Tibial artery (tissue), 4 donors: ENCODE results near the gene PTH1R.
A peak's percentile ranks its signal among the peaks of the same experiment; 100 is the strongest.

Experiments
- DNase-seq, 2 donors: peaks; one replicate each; pipeline ENCODE4 v3.0.0-alpha.2; 2019
- H3K27ac ChIP-seq, 2 donors: fragments of 200-600 bp; sonication (generic) in 1 of 2; 1 replicate in 1 of 2; 2 replicates in 1 of 2; pipeline ENCODE4 v1.5.1; 2018 to 2019; ENCODE audit warnings: mild to moderate bottlenecking in 1 of 2
- H3K27me3 ChIP-seq, 2 donors: fragments of 200-600 bp; sonication (generic) in 1 of 2; one replicate each; pipeline versions ENCODE4 v1.5.1 to v1.6.0; 2016 to 2019
- H3K36me3 ChIP-seq, 3 donors: fragments of 200-600 bp; sonication (generic) in 2 of 3; one replicate each; pipeline ENCODE4 v1.5.1; 2016 to 2019; ENCODE audit warnings: mild to moderate bottlenecking in 2 of 3
- H3K4me1 ChIP-seq, 4 donors: fragments of 200-600 bp; sonication (generic) in 2 of 4; 1 replicate in 3 of 4; 2 replicates in 1 of 4; pipeline ENCODE4 v1.5.1; 2016 to 2019
- H3K4me3 ChIP-seq, 2 donors: fragments of 200-600 bp; sonication (generic) in 1 of 2; 1 replicate in 1 of 2; 2 replicates in 1 of 2; pipeline ENCODE4 v1.5.1; 2018 to 2019; ENCODE audit warnings: mild to moderate bottlenecking in 2 of 2
- H3K9me3 ChIP-seq, 3 donors: fragments of 200-600 bp; sonication (generic) in 1 of 3; one replicate each; pipeline ENCODE4 v1.5.1; 2016 to 2019
- CTCF ChIP-seq, 2 experiments: fragments of 200-600 bp in 1 of 2; fragments of 450-650 bp in 1 of 2; IDR thresholded peaks; one replicate each; pipeline ENCODE4 v1.5.1; 2017 to 2019; ENCODE audit warnings: antibody characterized with exemption in 2 of 2, mild to moderate bottlenecking in 1 of 2, moderate library complexity in 1 of 2
- intact Hi-C: fragments of 100-400 bp; cut with DNase I; formaldehyde crosslinking; loops from one replicate; pipeline ENCODE4 v1.15.0; 2023; ENCODE audit warnings: low total_unique reads

The PTH1R gene

GRCh38 chr3:46900356-46900755 is 22.8 kb downstream of the PTH1R start:
- H3K4me1 ChIP-seq = peaks cover 0 to 31% (median 27%) of the 10 kb centered on the region in 4 donors
- no peak overlapping the region for H3K4me3 ChIP-seq
- TF ChIP-seq CTCF (IDR thresholded peaks at IDR 0.05) = no peak
- no peaks in the 10 kb centered on the region for H3K9me3 ChIP-seq
- intact Hi-C loops = no loop called here
- peaks cover 0 to 4% (median 0%) of the 10 kb centered on the region in 3 donors for H3K36me3 ChIP-seq
- no peaks in the 10 kb centered on the region for H3K27me3 ChIP-seq
- peak overlapping the region; percentile 14 to 39 for H3K27ac ChIP-seq
- no peak for DNase-seq

GRCh38 chr3:46901061-46901460 is 23.5 kb downstream of the PTH1R start:
- Histone ChIP-seq H3K27me3 (no peaks in the 10 kb centered on the region), H3K4me1 (peaks cover 0 to 31% (median 27%) of the 10 kb centered on the region in 4 donors), H3K36me3 (peaks cover 0 to 4% (median 0%) of the 10 kb centered on the region in 3 donors), H3K4me3 (no peak overlapping the region), H3K9me3 (no peaks in the 10 kb centered on the region), H3K27ac (no peak overlapping the region)
- no peak for DNase-seq
- intact Hi-C loops = no loop called here
- TF ChIP-seq CTCF (IDR thresholded peaks at IDR 0.05) = no peak

- peak in 1 of 2 donors; percentile 63 for DNase-seq
- H3K36me3 ChIP-seq = peaks cover 0 to 4% (median 0%) of the 10 kb centered on the region in 3 donors
- H3K9me3 ChIP-seq = no peaks in the 10 kb centered on the region
- no peak overlapping the region for H3K4me3 ChIP-seq
- no peak for TF ChIP-seq CTCF (IDR thresholded peaks at IDR 0.05)
- H3K4me1 ChIP-seq = peaks cover 0 to 34% (median 27%) of the 10 kb centered on the region in 4 donors
- intact Hi-C loops = no loop called here
- H3K27me3 ChIP-seq = no peaks in the 10 kb centered on the region
- no peak overlapping the region for H3K27ac ChIP-seq
Measured at GRCh38 chr3:46901591-46902187, 24.2 kb downstream of the PTH1R start.

GRCh38 chr3:46902188-46902631 is 24.7 kb downstream of the PTH1R start:
- Histone ChIP-seq H3K36me3 (peaks cover 0 to 4% (median 0%) of the 10 kb centered on the region in 3 donors), H3K9me3 (no peaks in the 10 kb centered on the region), H3K4me3 (no peak overlapping the region), H3K4me1 (peaks cover 0 to 38% (median 28%) of the 10 kb centered on the region in 4 donors), H3K27me3 (no peaks in the 10 kb centered on the region), H3K27ac (no peak overlapping the region)
- intact Hi-C loops = no loop called here
- peak in 1 of 2 donors; percentile 48 for DNase-seq
- no peak for TF ChIP-seq CTCF (IDR thresholded peaks at IDR 0.05)

- Histone ChIP-seq H3K4me1 (peaks cover 0 to 42% (median 30%) of the 10 kb centered on the region in 4 donors), H3K36me3 (peaks cover 0 to 4% (median 0%) of the 10 kb centered on the region in 3 donors), H3K27ac (no peak overlapping the region), H3K27me3 (no peaks in the 10 kb centered on the region), H3K9me3 (no peaks in the 10 kb centered on the region), H3K4me3 (no peak overlapping the region)
- intact Hi-C loops = no loop called here
- no peak for TF ChIP-seq CTCF (IDR thresholded peaks at IDR 0.05)
- DNase-seq = peak; percentile 16 to 65
Measured at GRCh38 chr3:46903341-46904302, 26.1 kb downstream of the PTH1R start.
